ENCODE measurements around the gene LHX3.

Gene LHX3

DNA sequence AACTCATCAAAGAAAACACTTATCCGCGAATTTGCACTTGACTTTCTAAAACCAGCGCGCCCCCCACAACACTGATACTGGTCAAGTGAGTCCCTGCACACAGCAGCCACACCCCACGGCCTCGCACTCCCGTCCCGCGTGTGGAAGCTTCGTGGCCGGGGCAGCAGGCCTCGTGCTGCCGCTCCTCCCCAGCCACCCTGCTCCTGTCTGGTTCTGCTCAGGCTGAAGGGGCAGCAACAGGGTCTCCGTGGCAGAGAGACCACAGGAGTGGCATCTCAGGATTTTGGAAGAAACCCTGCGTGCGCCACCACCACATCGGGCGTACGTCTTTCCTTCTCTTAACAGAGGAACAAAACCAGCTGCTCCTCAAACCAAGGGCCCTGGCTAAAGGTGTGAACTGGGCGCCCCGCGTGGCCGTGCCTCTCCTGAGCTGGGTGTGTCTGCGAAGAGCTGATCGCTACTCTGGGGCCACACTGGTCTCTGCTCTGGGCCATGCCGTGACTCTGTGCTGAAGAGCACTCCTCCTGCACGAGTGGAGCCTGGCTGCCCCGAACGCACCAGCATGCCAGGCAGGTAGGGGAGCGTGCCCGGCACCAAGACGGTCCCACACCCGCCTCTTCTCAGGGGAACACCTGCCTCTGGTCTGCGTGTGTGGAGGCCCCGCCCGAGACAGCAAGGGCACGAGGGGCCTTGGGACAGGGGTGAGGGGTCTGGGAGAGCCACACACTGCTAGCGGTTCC, 17.4 kb upstream of the LHX3 start:
- no peak for ATAC-seq
- TF ChIP-seq BACH2 (CRISPR knock-in tag; IDR thresholded peaks at IDR 0.05; ENCODE audit: borderline replicate concordance), result no peak
- TF ChIP-seq RARB (CRISPR knock-in tag; IDR thresholded peaks at IDR 0.05), result no peak
- no peak for TF ChIP-seq POU6F1 (CRISPR knock-in tag; IDR thresholded peaks at IDR 0.05; ENCODE audit: borderline replicate concordance, low read depth)
- no peak for TF ChIP-seq ISL1 (CRISPR knock-in tag; IDR thresholded peaks at IDR 0.05)
- TF ChIP-seq ZNF565 (CRISPR knock-in tag; conservative IDR thresholded peaks at IDR 0.05; ENCODE audit: low read depth), result no peak
- TF ChIP-seq ZNF8 (CRISPR knock-in tag; IDR thresholded peaks at IDR 0.05), result no peak
- TF ChIP-seq ZNF70 (CRISPR knock-in tag; IDR thresholded peaks at IDR 0.05), result no peak
- TF ChIP-seq GLIS3 (CRISPR knock-in tag; IDR thresholded peaks at IDR 0.05), result no peak
- TF ChIP-seq, protein P1, sequence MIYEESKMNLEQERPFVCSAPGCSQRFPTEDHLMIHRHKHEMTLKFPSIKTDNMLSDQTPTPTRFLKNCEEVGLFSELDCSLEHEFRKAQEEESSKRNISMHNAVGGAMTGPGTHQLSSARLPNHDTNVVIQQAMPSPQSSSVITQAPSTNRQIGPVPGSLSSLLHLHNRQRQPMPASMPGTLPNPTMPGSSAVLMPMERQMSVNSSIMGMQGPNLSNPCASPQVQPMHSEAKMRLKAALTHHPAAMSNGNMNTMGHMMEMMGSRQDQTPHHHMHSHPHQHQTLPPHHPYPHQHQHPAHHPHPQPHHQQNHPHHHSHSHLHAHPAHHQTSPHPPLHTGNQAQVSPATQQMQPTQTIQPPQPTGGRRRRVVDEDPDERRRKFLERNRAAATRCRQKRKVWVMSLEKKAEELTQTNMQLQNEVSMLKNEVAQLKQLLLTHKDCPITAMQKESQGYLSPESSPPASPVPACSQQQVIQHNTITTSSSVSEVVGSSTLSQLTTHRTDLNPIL (CRISPR knock-in tag; IDR thresholded peaks at IDR 0.05; ENCODE audit: low read depth), result no peak
- TF ChIP-seq TOX (CRISPR knock-in tag; IDR thresholded peaks at IDR 0.05; ENCODE audit: borderline replicate concordance), result no peak
- no peak for TF ChIP-seq OSR1 (CRISPR knock-in tag; IDR thresholded peaks at IDR 0.05)
- no peak for TF ChIP-seq TCF4 (CRISPR knock-in tag; IDR thresholded peaks at IDR 0.05; ENCODE audit: borderline replicate concordance)
- TF ChIP-seq, protein P2, sequence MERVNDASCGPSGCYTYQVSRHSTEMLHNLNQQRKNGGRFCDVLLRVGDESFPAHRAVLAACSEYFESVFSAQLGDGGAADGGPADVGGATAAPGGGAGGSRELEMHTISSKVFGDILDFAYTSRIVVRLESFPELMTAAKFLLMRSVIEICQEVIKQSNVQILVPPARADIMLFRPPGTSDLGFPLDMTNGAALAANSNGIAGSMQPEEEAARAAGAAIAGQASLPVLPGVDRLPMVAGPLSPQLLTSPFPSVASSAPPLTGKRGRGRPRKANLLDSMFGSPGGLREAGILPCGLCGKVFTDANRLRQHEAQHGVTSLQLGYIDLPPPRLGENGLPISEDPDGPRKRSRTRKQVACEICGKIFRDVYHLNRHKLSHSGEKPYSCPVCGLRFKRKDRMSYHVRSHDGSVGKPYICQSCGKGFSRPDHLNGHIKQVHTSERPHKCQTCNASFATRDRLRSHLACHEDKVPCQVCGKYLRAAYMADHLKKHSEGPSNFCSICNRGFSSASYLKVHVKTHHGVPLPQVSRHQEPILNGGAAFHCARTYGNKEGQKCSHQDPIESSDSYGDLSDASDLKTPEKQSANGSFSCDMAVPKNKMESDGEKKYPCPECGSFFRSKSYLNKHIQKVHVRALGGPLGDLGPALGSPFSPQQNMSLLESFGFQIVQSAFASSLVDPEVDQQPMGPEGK (CRISPR knock-in tag; IDR thresholded peaks at IDR 0.05; ENCODE audit: borderline replicate concordance), result no peak

- TF ChIP-seq ZFP3 (CRISPR knock-in tag; IDR thresholded peaks at IDR 0.05) (no peak), BACH2 (CRISPR knock-in tag; IDR thresholded peaks at IDR 0.05; ENCODE audit: borderline replicate concordance) (no peak), ZNF70 (CRISPR knock-in tag; IDR thresholded peaks at IDR 0.05) (no peak), ZFP30 (CRISPR knock-in tag; IDR thresholded peaks at IDR 0.05) (no peak), TOX (CRISPR knock-in tag; IDR thresholded peaks at IDR 0.05; ENCODE audit: borderline replicate concordance) (no peak), CSRNP3 (CRISPR knock-in tag; IDR thresholded peaks at IDR 0.05) (no peak), PPARA (CRISPR knock-in tag; IDR thresholded peaks at IDR 0.05; ENCODE audit: borderline replicate concordance) (no peak), CSDC2 (CRISPR knock-in tag; IDR thresholded peaks at IDR 0.05) (no peak), OSR1 (CRISPR knock-in tag; IDR thresholded peaks at IDR 0.05) (no peak), ZC3H10 (CRISPR knock-in tag; IDR thresholded peaks at IDR 0.05) (no peak), ESRRG (CRISPR knock-in tag; IDR thresholded peaks at IDR 0.05) (no peak)
- TF ChIP-seq, protein P1 (CRISPR knock-in tag; IDR thresholded peaks at IDR 0.05; ENCODE audit: low read depth), result no peak
- TF ChIP-seq, protein P2 (CRISPR knock-in tag; IDR thresholded peaks at IDR 0.05; ENCODE audit: borderline replicate concordance), result no peak
These were observed 15.2 kb upstream of the LHX3 start for GRCh38 chr9:136220017-136220729.

More at GRCh38 chr9:136220017-136220729, 15.2 kb upstream of the LHX3 start:
- ATAC-seq, result peak; percentile 72
